Adrenal gland (tissue), 12 donors: Measurements from ENCODE around the gene TMA7B. TPM values are rescaled to one million over a fixed set of nuclear protein-coding genes. Genes with fewer than 3 reads are reported as not detected.
"Not testable (repeated sequence)": the region's sequence is repeated elsewhere in the genome, so short reads cannot be mapped to it uniquely, and the experiment has no call there.

Source experiments
- DNase-seq, 7 donors: peaks; one replicate each; pipeline ENCODE4 v3.0.0-alpha.2; 2019 to 2020
- H3K27ac ChIP-seq, 5 donors: fragments of 200-600 bp; sonication (generic) in 4 of 5; 1 replicate in 3 of 5; 2 replicates in 2 of 5; pipeline versions ENCODE4 v1.5.1 to v1.8.0; 2016 to 2020; ENCODE audit warnings: mild to moderate bottlenecking in 1 of 5
- H3K27me3 ChIP-seq: fragments of 200-600 bp; 2 replicates; pipeline ENCODE4 v1.8.0; 2021
- H3K36me3 ChIP-seq, 2 donors: fragments of 200-600 bp; replicated peaks in 1 of 2; 1 replicate in 1 of 2; 2 replicates in 1 of 2; pipeline versions ENCODE4 v1.5.1 to v1.8.0; 2018 to 2022
- H3K4me1 ChIP-seq, 2 donors: fragments of 200-600 bp; replicated peaks in 1 of 2; 1 replicate in 1 of 2; 2 replicates in 1 of 2; pipeline versions ENCODE4 v1.5.1 to v1.8.0; 2018 to 2021
- H3K4me3 ChIP-seq, 4 donors: fragments of 200-600 bp; sonication (generic) in 3 of 4; one replicate each; pipeline ENCODE4 v1.5.1; 2016 to 2018
- H3K9me3 ChIP-seq, 3 donors: fragments of 200-600 bp; sonication (generic) in 1 of 3; replicated peaks in 1 of 3; 1 replicate in 2 of 3; 2 replicates in 1 of 3; pipeline versions ENCODE4 v1.5.1 to v1.8.0; 2016 to 2021
- POLR2A ChIP-seq, 2 donors: fragments of 450-650 bp; IDR thresholded peaks; one replicate each; pipeline ENCODE4 v1.6.1; 2017; ENCODE audit warnings: antibody characterized with exemption in 2 of 2, mild to moderate bottlenecking in 2 of 2, moderate library complexity in 1 of 2
- WGBS, 4 donors: extraction: QIAGEN DNeasy Blood & Tissue Kit in 2 of 4; methylation state at CpG; one replicate each; pipeline versions ENCODE4 v1.1.5 to v1.1.7; 2013 to 2017; 5-methylcytosine and 5-hydroxymethylcytosine counted together
- intact Hi-C, 2 donors: fragments of 100-400 bp; cut with DNase I; formaldehyde crosslinking; loops; one replicate each; pipeline versions ENCODE4 v1.14.1 to v1.15.0; 2022 to 2023
- polyA plus RNA-seq, 3 donors: library from polyadenylated mRNA; stranded (reverse); fragments of 200-250 nt in 2 of 3; fragments of 350-450 nt in 1 of 3; fragmentation: Illumina TruSeq in 1 of 3; extraction: RNeasy Lipid Tissue Mini Kit (QIAGEN cat#74804) in 1 of 3; gene quantifications; one replicate each; pipeline ENCODE4 v1.2.3, GENCODE V29; 2013 to 2014
- total RNA-seq, 9 donors: library from RNA; depleted of rRNA in 4 of 9; stranded (reverse); fragments of >200 nt in 4 of 9; fragments of 120-200 nt in 1 of 9; fragmentation: NEBNext Ultra II Directional in 1 of 9; extraction: Animal tissue kit (Norgen Biotek cat#: 25700) in 1 of 9; gene quantifications; one replicate each; pipeline versions ENCODE4 v1.1.0 to v1.2.4, GENCODE V29; 2013 to 2023
- TF ChIP-seq, protein P1 (sequence below), 6 experiments: fragments of 450-650 bp in 4 of 6; fragments of 200-600 bp in 2 of 6; sonication (generic) in 1 of 6; IDR thresholded peaks; 1 replicate in 5 of 6; 2 replicates in 1 of 6; pipeline versions ENCODE4 v1.5.1 to v1.8.0; 2016 to 2021; ENCODE audit warnings: antibody characterized with exemption in 6 of 6, mild to moderate bottlenecking in 2 of 6, moderate library complexity in 1 of 6
- donor health status: healthy with polysubstance abuse.
- donor health status: Bipolar disorder and iron deficiency.
- donor health status: DM: yes; HTN: yes; CAD: no.
- donor health status: DM: no; HTN: no; CAD: no.
- donor health status: DM: no; HTN: no; CAD: no.
- donor health status: DM: yes; HTN: yes; CAD: no.

Gene TMA7B
- total and polyA plus RNA-seq, 12 donors = 0.07 TPM; not detected in 11

DNA sequence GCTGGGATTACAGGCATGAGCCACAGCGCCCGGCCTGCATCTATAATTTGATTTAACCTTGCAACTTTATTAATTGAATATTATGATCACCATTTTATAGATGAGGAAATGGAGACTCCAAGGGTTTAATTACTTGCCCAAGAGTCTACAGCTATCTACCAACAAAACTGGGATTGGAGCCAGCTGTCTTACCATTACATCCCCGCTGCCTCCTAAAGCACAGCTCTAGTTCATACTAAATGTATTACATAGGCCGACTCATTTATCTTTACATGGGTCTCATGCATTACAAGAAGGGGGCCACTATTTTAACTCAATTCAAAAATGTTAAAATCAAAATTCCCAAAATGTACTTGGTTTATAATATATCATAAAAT lies 14.1 kb upstream of the TMA7B start:
- DNase-seq = no peak
- Histone ChIP-seq H3K9me3 (no peaks in the 10 kb centered on the region), H3K4me1 (no peaks in the 10 kb centered on the region), H3K36me3 (no peaks in the 10 kb centered on the region), H3K4me3 (no peak overlapping the region), H3K27me3 (no peaks in the 10 kb centered on the region), H3K27ac (no peak overlapping the region)
- TF ChIP-seq, protein P1, sequence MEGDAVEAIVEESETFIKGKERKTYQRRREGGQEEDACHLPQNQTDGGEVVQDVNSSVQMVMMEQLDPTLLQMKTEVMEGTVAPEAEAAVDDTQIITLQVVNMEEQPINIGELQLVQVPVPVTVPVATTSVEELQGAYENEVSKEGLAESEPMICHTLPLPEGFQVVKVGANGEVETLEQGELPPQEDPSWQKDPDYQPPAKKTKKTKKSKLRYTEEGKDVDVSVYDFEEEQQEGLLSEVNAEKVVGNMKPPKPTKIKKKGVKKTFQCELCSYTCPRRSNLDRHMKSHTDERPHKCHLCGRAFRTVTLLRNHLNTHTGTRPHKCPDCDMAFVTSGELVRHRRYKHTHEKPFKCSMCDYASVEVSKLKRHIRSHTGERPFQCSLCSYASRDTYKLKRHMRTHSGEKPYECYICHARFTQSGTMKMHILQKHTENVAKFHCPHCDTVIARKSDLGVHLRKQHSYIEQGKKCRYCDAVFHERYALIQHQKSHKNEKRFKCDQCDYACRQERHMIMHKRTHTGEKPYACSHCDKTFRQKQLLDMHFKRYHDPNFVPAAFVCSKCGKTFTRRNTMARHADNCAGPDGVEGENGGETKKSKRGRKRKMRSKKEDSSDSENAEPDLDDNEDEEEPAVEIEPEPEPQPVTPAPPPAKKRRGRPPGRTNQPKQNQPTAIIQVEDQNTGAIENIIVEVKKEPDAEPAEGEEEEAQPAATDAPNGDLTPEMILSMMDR (IDR thresholded peaks at IDR 0.05) = no peak
- intact Hi-C loops = no loop called here
- 93 to 98% (median 96%) methylated on average over 4 of the region's 4 CpGs for WGBS, 4 donors

DNA sequence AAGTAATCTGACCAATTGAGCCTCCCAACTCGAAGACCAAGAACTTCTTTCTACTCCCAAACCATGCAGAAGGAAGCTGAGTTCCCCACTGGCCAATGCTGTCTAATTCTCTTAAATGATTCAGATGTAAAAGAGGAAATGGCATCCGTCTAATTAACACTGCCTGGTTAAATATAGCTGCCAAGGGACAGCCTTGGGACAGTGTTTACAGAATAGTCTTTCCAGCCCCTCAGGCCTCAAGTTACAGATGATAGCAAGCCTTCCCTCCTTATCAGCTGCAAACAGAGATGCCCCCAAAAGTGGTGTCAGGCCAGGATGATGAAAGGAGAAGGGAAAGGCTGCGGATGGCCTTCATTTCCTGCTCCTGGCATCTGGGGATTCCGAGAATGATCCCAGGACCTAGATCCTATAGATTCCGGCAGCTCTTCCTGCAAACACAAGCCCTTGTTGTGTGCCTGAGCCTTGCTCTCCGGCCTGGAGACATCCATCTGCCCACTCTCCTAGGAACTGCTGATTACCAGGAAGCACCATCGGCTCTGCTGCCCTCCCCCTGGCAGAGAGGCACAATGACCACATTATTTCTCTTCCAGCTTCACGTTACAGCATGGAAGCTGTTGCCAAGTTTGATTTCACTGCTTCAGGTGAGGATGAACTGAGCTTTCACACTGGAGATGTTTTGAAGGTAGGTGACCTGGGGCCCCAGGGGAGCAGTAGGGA lies 13.5 kb upstream of the TMA7B start:
- H3K4me1 ChIP-seq = no peaks in the 10 kb centered on the region
- DNase-seq = no peak
- H3K27me3 ChIP-seq = no peaks in the 10 kb centered on the region
- no peak overlapping the region for H3K4me3 ChIP-seq
- WGBS, 4 donors = 57 to 69% (median 63%) methylated on average over 3 to 8 of the region's 8 CpGs
- no peak overlapping the region for H3K27ac ChIP-seq
- TF ChIP-seq, protein P1 (IDR thresholded peaks at IDR 0.05) = no peak
- TF ChIP-seq POLR2A (IDR thresholded peaks at IDR 0.05) = no peak
- no peaks in the 10 kb centered on the region for H3K9me3 ChIP-seq
- no peaks in the 10 kb centered on the region for H3K36me3 ChIP-seq
- intact Hi-C loops = no loop called here

DNA sequence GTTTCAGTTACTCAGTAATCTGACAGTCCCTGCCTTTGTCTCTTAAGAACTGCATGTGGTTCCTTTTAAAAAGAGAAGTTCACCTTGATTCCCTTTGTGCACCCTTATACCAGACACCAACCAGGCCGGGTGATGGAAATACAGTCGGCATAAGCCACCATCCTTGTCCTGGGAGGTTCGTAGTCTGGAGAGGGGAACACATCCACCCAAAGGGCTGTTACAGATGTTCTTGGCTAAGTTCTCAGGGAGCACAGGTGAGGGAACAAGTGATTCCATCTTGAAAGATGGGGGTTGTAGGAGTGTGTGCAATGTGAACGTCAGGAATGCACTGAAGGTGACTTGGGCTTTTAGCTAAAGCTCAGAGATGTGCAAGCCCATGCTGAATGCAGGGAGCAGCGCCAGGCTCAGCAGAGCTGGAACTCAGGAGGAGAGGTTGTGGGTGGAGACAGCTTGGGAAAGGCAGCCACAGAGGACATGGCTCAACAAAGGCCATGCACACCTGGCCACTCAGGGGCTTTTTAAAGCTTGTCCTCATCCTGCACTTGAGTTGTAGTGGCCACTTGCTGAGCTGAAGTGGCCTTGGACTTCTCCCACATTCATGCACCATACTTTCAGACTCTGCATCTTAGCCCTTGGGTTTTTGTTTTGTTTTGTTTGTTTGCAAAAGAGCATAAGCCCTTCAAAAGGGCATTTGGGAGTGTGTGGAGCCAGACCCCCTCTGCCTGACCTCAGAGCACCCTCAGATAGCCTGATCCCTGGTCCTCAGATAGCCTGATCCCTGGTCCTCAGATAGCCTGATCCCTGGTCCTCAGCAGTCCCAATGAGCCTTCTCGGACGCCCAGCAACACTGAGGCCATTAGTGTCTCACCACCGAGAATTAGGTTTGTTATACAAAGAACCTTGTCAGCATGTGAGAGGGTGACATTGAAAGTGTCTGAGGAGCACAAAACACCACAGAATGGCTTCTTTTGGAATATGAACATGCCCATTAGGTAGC lies 12.7 kb upstream of the TMA7B start:
- DNase-seq = no peak
- Histone ChIP-seq H3K4me1 (no peaks in the 10 kb centered on the region), H3K27ac (no peak overlapping the region), H3K36me3 (no peaks in the 10 kb centered on the region), H3K9me3 (no peaks in the 10 kb centered on the region), H3K4me3 (no peak overlapping the region), H3K27me3 (no peaks in the 10 kb centered on the region)
- TF ChIP-seq, protein P1 (IDR thresholded peaks at IDR 0.05) = no peak
- no peak for TF ChIP-seq POLR2A (IDR thresholded peaks at IDR 0.05)
- intact Hi-C loops = no loop called here
- WGBS, 4 donors = 88 to 89% (median 89%) methylated on average over 8 of the region's 8 CpGs

DNA sequence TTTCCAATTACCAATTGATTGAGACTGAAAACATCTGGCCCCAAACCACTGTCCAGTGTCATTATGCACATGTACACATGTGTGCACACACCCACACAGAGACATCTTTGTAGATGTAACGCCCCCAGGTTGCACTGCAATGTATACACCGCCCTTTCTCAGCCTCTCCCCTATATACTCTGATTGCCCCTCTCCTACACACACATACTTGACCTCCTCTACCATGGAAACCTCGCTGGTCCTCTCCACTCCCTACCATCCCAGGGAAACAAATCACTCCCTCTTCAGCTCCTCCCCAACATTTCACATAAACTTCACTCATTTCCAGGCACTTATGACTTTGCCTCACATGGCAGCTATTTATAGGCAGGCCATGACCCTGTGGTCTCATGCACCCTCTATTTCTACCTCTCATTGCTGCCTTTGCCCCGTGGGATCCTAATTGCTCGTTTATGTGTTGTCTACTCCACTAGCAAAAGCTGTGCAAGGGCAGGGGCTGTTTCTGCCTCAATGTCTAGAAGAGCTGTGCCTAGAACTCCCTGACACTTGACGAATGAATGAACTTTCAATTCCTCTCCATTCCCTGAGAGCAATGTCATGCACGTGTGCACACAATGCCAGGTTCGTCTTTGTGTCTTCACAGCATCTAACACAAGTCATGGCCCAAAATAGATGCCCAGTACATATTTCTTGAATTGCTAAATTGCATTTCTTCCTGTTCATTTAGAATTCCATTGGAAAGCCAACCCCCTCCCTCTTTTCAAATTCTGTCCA lies 10.0 kb upstream of the TMA7B start:
- no peaks in the 10 kb centered on the region for H3K36me3 ChIP-seq
- H3K27ac ChIP-seq = no peak overlapping the region
- H3K4me3 ChIP-seq = no peak overlapping the region
- WGBS, 4 donors = 69 to 84% (median 71%) methylated on average over 8 of the region's 8 CpGs
- no peaks in the 10 kb centered on the region for H3K9me3 ChIP-seq
- DNase-seq = no peak
- intact Hi-C loops = no loop called here
- H3K27me3 ChIP-seq = no peaks in the 10 kb centered on the region
- H3K4me1 ChIP-seq = no peaks in the 10 kb centered on the region
- TF ChIP-seq, protein P1 (IDR thresholded peaks at IDR 0.05) = no peak
- no peak for TF ChIP-seq POLR2A (IDR thresholded peaks at IDR 0.05)

DNA sequence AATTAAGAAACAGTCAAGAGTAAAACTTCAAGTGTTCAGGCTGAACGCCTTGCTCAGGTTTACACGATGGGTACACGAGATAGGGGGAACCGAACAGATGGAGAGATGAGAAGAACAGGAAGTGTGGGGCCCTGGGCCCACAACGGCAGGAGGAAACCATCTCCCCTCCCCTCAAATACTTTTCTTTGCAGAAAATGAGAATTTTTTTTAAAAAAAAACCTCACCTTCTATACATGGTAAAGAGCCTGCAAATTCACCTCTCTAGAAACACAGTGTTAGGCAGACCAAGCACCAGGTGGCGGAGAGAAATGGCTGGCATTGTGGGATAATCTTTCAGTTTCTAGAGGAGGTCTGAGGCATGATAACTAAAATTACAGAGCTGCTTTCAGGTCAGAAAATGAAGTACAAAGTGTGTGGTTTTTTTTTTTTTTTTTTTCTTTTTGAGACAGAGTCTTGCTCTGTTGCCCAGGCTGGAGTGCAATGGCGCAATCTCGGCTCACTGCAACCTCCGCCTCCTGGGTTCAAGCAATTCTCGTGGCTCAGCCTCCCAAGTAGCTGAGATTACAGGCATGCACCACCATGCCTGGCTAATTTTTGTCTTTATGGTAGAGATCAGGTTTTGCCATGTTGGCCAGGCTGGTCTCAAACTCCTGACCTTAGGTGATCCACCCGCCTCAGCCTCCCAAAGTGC lies 8.4 kb upstream of the TMA7B start:
- 74 to 81% (median 77%) methylated on average over 11 of the region's 11 CpGs for WGBS, 4 donors
- H3K4me3 ChIP-seq, H3K9me3 ChIP-seq, H3K27me3 ChIP-seq, DNase-seq, H3K36me3 ChIP-seq, intact Hi-C loops, H3K27ac ChIP-seq, H3K4me1 ChIP-seq: not testable (repeated sequence)
